ENCODE data around the gene SLC2A8.

DNA sequence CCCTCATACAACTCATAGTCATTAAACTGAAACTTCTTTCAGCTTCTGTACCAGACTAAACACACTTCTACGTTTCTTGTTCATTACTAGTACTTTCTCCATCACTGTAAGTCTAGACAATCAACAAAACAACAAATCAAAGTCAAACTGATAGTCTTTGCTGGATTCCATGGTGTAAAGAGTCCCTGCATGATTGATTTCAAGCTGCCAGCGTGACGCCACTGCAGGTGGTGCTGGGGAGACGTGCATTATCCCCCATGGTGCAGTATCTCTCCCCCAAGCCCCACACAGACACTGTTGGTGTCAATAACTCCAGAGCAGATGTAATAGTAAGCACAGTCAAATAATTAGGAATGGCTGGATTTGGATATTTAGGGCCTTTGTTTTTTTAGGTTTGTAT, 10.7 kb upstream of the SLC2A8 start:
- TF ChIP-seq, protein P1, sequence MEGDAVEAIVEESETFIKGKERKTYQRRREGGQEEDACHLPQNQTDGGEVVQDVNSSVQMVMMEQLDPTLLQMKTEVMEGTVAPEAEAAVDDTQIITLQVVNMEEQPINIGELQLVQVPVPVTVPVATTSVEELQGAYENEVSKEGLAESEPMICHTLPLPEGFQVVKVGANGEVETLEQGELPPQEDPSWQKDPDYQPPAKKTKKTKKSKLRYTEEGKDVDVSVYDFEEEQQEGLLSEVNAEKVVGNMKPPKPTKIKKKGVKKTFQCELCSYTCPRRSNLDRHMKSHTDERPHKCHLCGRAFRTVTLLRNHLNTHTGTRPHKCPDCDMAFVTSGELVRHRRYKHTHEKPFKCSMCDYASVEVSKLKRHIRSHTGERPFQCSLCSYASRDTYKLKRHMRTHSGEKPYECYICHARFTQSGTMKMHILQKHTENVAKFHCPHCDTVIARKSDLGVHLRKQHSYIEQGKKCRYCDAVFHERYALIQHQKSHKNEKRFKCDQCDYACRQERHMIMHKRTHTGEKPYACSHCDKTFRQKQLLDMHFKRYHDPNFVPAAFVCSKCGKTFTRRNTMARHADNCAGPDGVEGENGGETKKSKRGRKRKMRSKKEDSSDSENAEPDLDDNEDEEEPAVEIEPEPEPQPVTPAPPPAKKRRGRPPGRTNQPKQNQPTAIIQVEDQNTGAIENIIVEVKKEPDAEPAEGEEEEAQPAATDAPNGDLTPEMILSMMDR (IDR thresholded peaks at IDR 0.05 in 8 of 11, conservative IDR thresholded peaks at IDR 0.05 in 3 of 11) = no peak
- TF ChIP-seq POLR2AphosphoS5 (IDR thresholded peaks at IDR 0.05) = no peak
- no peak for TF ChIP-seq POLR2A (IDR thresholded peaks at IDR 0.05)

Measured in spleen (tissue), 7 donors.